GM18870 (cell line): ENCODE data around the gene AGAP3.

Experiments
- ATAC-seq: cut with Tn5 transposase; IDR thresholded peaks from one replicate; pipeline ENCODE4 v1.9.1; 2021; ENCODE audit warnings: moderate library complexity; ENCODE audit not compliant: unreplicated experiment

Gene AGAP3

GRCh38 chr7:151152643-151153513 is 66.6 kb downstream of the AGAP3 start:
- no peak for ATAC-seq

- no peak for ATAC-seq
Observed at GRCh38 chr7:151157645-151158329, 71.5 kb downstream of the AGAP3 start.

- ATAC-seq = no peak
Observed at GRCh38 chr7:151161757-151162156, 75.5 kb downstream of the AGAP3 start.

- ATAC-seq = no peak
Observed at GRCh38 chr7:151166629-151167196, 80.4 kb downstream of the AGAP3 start.

GRCh38 chr7:151167197-151167961 is 81.1 kb downstream of the AGAP3 start, which contains the start of gene GBX1:
GBX1 (minus strand) TSS chr7:151167694; CDS start chr7:151167548, 146 bp downstream.
- ATAC-seq = no peak

GRCh38 chr7:151168003-151168786 is 81.9 kb downstream of the AGAP3 start:
- ATAC-seq = no peak

- no peak for ATAC-seq
Observed at GRCh38 chr7:151168787-151169162, 82.5 kb downstream of the AGAP3 start.

GRCh38 chr7:151172273-151173141 is 86.2 kb downstream of the AGAP3 start:
- ATAC-seq = no peak

GRCh38 chr7:151173386-151174245 is 87.3 kb downstream of the AGAP3 start:
- ATAC-seq = no peak

GRCh38 chr7:151174246-151175046 is 88.2 kb downstream of the AGAP3 start:
- ATAC-seq = no peak

- ATAC-seq = no peak
Observed at GRCh38 chr7:151175047-151175792, 88.9 kb downstream of the AGAP3 start.

GRCh38 chr7:151175793-151176311 is 89.6 kb downstream of the AGAP3 start:
- ATAC-seq = no peak

GRCh38 chr7:151176401-151176800 is 90.1 kb downstream of the AGAP3 start:
- ATAC-seq = no peak

GRCh38 chr7:151177310-151177709 is 91.0 kb downstream of the AGAP3 start:
- no peak for ATAC-seq

- no peak for ATAC-seq
Observed at GRCh38 chr7:151178236-151178635, 92.0 kb downstream of the AGAP3 start.

GRCh38 chr7:151178831-151179230 is 92.6 kb downstream of the AGAP3 start:
- no peak for ATAC-seq
